Peyer's patch (tissue), 4 donors: ENCODE data around the gene PDZD7. TPM values are rescaled to one million over a fixed set of nuclear protein-coding genes. Genes with fewer than 3 reads are reported as not detected.

ENCODE experiments used
- DNase-seq, 3 donors: peaks; one replicate each; pipeline ENCODE4 v3.0.0-alpha.2; 2017 to 2019
- H3K27ac ChIP-seq, 4 donors: fragments of 200-600 bp; sonication (generic); one replicate each; pipeline ENCODE4 v1.5.1; 2016 to 2019
- H3K27me3 ChIP-seq, 2 donors: fragments of 200-600 bp; sonication (generic); one replicate each; pipeline ENCODE4 v1.5.1; 2019
- H3K36me3 ChIP-seq, 3 donors: fragments of 200-600 bp; sonication (generic); one replicate each; pipeline ENCODE4 v1.5.1; 2016 to 2019
- H3K4me1 ChIP-seq, 4 donors: fragments of 200-600 bp; sonication (generic); one replicate each; pipeline ENCODE4 v1.5.1; 2016 to 2019
- H3K4me3 ChIP-seq, 4 donors: fragments of 200-600 bp; sonication (generic); 1 replicate in 3 of 4; 2 replicates in 1 of 4; pipeline ENCODE4 v1.5.1; 2016 to 2019; ENCODE audit warnings: mild to moderate bottlenecking in 1 of 4
- H3K9me3 ChIP-seq, 4 donors: fragments of 200-600 bp; sonication (generic); one replicate each; pipeline ENCODE4 v1.5.1; 2016 to 2019; ENCODE audit warnings: mild to moderate bottlenecking in 1 of 4
- CTCF ChIP-seq, 6 experiments: fragments of 450-650 bp in 4 of 6; fragments of 200-600 bp in 2 of 6; sonication (generic) in 1 of 6; IDR thresholded peaks; one replicate each; pipeline ENCODE4 v1.5.1; 2017 to 2019; ENCODE audit warnings: antibody characterized with exemption in 6 of 6, mild to moderate bottlenecking in 3 of 6, moderate library complexity in 1 of 6
- POLR2A ChIP-seq, 2 donors: fragments of 450-650 bp; IDR thresholded peaks; one replicate each; pipeline ENCODE4 v1.5.1; 2017; ENCODE audit warnings: antibody characterized with exemption in 2 of 2, mild to moderate bottlenecking in 2 of 2, moderate library complexity in 2 of 2
- total RNA-seq, 4 donors: library from RNA; depleted of rRNA; stranded (reverse); fragments of >200 nt; gene quantifications; one replicate each; pipeline ENCODE4 v1.1.0, GENCODE V29; 2016

PDZD7 gene
- total RNA-seq, 4 donors from 2014 or later = 0.83 to 58.7 (median 51.3) TPM

GRCh38 chr10:101054351-101054750 lies 23.4 kb upstream of the PDZD7 start:
- H3K9me3 ChIP-seq = no peaks in the 10 kb centered on the region
- no peak for TF ChIP-seq POLR2A (IDR thresholded peaks at IDR 0.05)
- no peak for TF ChIP-seq CTCF (IDR thresholded peaks at IDR 0.05)
- H3K27me3 ChIP-seq = peaks cover 0 to 7% of the 10 kb centered on the region in 2 donors
- no peak for DNase-seq
- peak overlapping the region in 2 of 4 donors; percentile 58 to 79 for H3K27ac ChIP-seq
- H3K4me1 ChIP-seq = peaks cover 0 to 18% (median 4%) of the 10 kb centered on the region in 4 donors
- H3K36me3 ChIP-seq = no peaks in the 10 kb centered on the region
- H3K4me3 ChIP-seq = no peak overlapping the region

- TF ChIP-seq CTCF (IDR thresholded peaks at IDR 0.05) (no peak), POLR2A (IDR thresholded peaks at IDR 0.05) (no peak)
- Histone ChIP-seq H3K27me3 (peaks cover 0 to 9% of the 10 kb centered on the region in 2 donors), H3K27ac (no peak overlapping the region), H3K9me3 (no peaks in the 10 kb centered on the region), H3K36me3 (no peaks in the 10 kb centered on the region), H3K4me3 (no peak overlapping the region), H3K4me1 (peaks cover 0 to 19% (median 4%) of the 10 kb centered on the region in 4 donors)
- no peak for DNase-seq
Measured at GRCh38 chr10:101053516-101053915, 22.6 kb upstream of the PDZD7 start.

GRCh38 chr10:101052285-101052684 lies 21.4 kb upstream of the PDZD7 start:
- H3K4me3 ChIP-seq = no peak overlapping the region
- DNase-seq = no peak
- TF ChIP-seq POLR2A (IDR thresholded peaks at IDR 0.05) (no peak), CTCF (IDR thresholded peaks at IDR 0.05) (no peak)
- peaks cover 0 to 9% of the 10 kb centered on the region in 2 donors for H3K27me3 ChIP-seq
- peaks cover 0 to 25% (median 4%) of the 10 kb centered on the region in 4 donors for H3K4me1 ChIP-seq
- H3K27ac ChIP-seq = no peak overlapping the region
- H3K9me3 ChIP-seq = no peaks in the 10 kb centered on the region
- H3K36me3 ChIP-seq = no peaks in the 10 kb centered on the region

- DNase-seq = peak; percentile 72 to 89 (median 85)
- Histone ChIP-seq H3K27me3 (peaks cover 0 to 9% of the 10 kb centered on the region in 2 donors), H3K36me3 (no peaks in the 10 kb centered on the region), H3K9me3 (no peaks in the 10 kb centered on the region), H3K27ac (no peak overlapping the region), H3K4me1 (peaks cover 0 to 19% (median 3%) of the 10 kb centered on the region in 4 donors), H3K4me3 (peak overlapping the region in 3 of 4 donors; percentile 9 to 30 (median 16))
- TF ChIP-seq POLR2A (IDR thresholded peaks at IDR 0.05) (no peak), CTCF (IDR thresholded peaks at IDR 0.05) (peak; percentile 72 to 90 (median 82))
Measured at GRCh38 chr10:101050208-101051069, 19.5 kb upstream of the PDZD7 start.

- TF ChIP-seq CTCF (IDR thresholded peaks at IDR 0.05) = peak in 3 of 6 experiments; percentile 5 to 16 (median 11)
- TF ChIP-seq POLR2A (IDR thresholded peaks at IDR 0.05) = no peak
- Histone ChIP-seq H3K36me3 (no peaks in the 10 kb centered on the region), H3K4me1 (peaks cover 0 to 19% (median 3%) of the 10 kb centered on the region in 4 donors), H3K9me3 (no peaks in the 10 kb centered on the region), H3K4me3 (peak overlapping the region in 1 of 4 donors; percentile 16), H3K27ac (no peak overlapping the region), H3K27me3 (peaks cover 0 to 9% of the 10 kb centered on the region in 2 donors)
- DNase-seq = no peak
Measured at GRCh38 chr10:101047961-101048892, 17.3 kb upstream of the PDZD7 start.
